GM20431 (cell line): ENCODE measurements around the gene SMOC2.

Experiments
- in situ Hi-C: fragments of 300-500 bp; cut with MseI, MboI; formaldehyde crosslinking; loops from one replicate; pipeline ENCODE4 v1.15.0; 2020; ENCODE audit warnings: low sequenced_read_pairs; ENCODE audit not compliant: unreplicated experiment

The SMOC2 gene

GRCh38 chr6:168472363-168472762 lies 31.4 kb downstream of the SMOC2 start:
- in situ Hi-C loops: no loop called here

DNA sequence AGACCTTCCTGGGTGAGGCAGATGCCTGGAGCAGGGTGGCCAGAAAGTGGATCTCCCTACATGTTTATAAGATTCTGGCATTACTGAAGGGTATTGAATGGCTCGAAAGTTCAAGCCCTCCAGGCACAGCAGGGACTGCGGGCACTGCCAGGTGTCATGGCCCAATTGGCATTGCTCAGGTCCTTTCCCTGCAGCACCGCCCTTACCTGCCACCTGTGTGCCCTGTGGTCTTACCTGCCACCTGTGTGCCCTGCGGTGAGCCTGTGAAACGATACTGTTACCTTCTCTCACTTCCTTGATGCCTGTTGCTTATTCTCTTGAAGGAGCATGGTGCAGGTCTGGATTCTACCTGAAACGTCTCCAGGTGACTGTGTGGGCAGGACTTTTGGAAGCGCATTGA lies 32.2 kb downstream of the SMOC2 start:
- in situ Hi-C loops: no loop called here

DNA sequence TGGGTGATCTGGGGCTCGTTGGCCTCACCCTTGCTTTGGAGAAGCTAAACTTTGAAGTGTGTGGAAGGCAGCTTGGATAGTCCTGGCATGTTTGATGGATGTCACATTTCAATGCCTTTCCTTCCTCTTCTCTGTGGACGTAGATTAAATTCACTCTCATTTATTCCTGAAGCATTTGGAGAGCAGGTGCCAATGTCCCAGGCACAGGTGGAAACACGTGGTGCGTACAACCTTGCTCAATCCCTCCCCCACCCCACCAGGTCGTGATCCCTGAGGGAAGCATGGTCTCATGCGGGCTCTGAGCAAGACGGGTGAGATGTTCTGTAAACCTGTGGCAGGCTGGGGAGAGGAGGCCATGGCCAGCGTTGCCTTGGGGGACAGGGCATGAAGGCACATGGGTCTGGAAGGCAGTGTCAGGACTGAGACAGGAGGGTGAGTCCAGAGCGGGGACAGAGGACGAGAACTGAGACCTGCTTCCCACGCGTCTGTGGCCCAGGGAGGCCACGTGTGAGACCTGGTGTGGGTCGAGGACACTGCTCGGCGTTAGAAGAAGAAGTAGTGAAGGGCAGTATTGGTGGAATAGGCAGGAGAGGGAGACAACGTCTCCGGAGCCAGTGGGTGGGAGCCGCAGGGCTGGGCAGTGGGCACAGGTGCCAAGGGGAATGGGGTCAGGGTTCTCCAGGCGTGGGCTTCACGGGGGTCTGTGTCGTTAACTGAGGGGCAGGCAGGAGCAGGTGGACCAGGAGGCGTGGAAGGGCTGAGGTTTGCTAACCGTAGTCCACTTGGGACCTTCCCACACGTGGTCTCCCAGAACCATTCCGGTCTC lies 34.4 kb downstream of the SMOC2 start:
- in situ Hi-C loops: no loop called here

- in situ Hi-C loops: no loop called here
Observed at GRCh38 chr6:168479421-168479820, 38.4 kb downstream of the SMOC2 start.

DNA sequence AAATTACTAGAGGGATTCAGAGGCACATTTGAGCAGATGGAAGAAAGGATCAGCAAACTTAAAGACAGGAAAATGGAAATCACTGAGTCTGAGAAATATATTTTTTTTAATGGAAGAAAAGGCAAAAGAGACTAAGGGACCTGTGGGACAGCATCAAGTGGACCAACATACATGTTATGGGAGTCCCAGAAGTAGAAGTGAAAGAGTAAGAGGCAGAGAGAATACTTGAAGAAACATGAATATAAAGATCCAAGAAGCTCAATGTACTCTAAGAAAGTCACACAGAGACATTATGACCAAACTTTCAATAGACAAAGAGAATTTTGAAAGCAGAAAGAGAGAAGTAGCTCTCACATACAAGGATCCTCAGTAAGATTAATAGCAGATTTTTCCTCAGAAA lies 39.5 kb downstream of the SMOC2 start:
- in situ Hi-C loops: no loop called here

DNA sequence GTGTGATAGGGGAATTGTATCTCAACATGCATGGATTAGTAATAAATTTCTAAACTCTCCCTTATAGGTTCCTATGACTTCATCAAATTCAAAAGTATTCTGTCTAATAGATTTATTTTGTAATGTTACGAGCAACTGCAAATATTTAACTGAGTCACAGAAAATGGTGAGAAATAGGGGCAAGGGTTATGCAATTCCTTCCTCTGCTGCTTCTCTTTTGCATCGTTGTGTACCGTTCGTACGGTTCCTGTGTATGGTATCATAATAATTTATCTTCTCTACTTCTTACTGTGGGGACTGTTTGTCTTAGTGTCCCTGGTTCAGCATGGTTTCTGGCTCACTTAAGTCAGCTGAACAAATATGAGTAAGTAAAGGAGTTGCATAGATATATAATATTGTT lies 44.8 kb downstream of the SMOC2 start:
- in situ Hi-C loops: no loop called here

GRCh38 chr6:168490757-168491156 lies 49.8 kb downstream of the SMOC2 start:
- in situ Hi-C loops: no loop called here

DNA sequence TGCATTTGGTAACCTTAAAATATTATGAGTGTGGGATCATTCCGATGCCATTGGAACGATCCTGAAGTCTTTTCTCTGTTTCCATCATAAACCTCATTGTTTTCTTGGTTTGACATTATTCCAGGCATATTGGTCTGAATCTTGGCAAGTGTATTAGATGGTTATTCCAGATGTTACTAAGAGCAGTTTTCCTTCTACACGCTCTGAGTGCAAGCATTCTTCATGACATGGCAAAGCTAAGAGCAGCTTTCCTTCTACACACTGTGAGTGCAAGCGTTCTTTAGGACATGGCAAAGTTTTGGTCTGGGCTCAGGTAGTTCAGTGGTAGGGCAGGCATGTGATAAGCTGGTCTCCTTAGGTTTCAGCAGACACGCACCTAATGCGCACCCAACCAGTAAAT lies 53.0 kb downstream of the SMOC2 start:
- in situ Hi-C loops: no loop called here

DNA sequence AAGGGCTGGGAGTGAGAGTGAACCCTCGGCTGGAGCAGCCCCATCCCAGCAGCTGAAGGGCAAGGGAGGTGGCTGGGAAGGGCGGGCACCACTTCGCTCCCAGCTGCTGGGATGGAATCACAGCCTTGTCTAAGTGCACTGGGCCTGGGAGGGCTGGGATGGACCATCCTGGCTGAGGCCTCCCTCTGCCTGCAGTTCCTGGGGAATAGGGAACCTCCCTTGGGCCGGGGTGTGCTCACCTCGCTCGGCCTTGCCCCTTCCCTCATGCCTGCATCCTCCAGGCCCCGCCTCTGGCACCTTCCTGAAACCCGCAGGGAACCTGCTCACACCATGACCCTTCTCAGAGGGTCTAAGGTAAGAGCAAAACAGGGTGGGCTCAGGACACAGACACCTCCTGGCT lies 53.7 kb downstream of the SMOC2 start:
- in situ Hi-C loops: no loop called here

DNA sequence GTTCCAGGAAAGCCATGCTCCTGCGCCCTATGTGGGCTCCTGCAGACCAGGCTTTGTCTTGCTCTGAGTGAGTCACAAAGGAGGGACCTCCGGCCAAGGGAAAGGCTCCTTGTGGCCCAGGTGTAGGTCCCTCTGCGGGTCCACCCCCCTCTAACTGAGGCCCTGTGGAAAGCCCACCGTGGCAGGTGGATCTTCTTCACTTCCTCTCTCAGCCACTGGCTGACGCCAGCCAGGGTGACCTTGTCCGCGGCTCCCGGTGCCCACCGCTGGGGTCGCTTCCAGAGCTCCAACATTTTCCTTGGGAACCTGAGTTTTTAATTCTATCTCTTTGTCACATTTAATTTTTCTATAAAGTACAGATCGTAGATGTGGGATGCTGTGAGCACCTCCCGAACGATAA lies 54.1 kb downstream of the SMOC2 start:
- in situ Hi-C loops: no loop called here

GRCh38 chr6:168495636-168496035 lies 54.7 kb downstream of the SMOC2 start:
- in situ Hi-C loops: no loop called here

GRCh38 chr6:168496139-168496996 lies 55.4 kb downstream of the SMOC2 start:
- in situ Hi-C loops: no loop called here

GRCh38 chr6:168496997-168497331 lies 56.0 kb downstream of the SMOC2 start:
- in situ Hi-C loops: no loop called here

DNA sequence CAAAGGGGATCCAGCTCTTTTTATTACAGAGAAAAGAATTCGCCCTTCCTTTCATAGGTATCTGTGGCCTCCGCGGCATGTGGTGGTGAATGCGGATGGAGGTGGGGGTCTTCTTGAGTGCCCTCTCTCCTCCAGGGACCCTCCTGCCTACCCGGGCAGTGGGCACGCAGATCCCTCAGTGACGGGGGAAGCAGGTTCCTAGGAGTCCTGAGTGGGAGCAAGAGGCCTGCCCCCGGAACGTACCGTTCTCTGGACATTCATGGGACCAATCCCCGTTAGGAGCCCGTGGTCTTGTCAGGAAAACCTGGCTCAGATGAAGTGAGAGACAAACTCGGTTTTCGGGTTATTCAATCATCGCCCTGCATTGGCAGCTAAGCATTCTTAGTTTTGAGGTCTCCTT lies 56.4 kb downstream of the SMOC2 start:
- in situ Hi-C loops: no loop called here

GRCh38 chr6:168498161-168498843 lies 57.3 kb downstream of the SMOC2 start:
- in situ Hi-C loops: no loop called here

DNA sequence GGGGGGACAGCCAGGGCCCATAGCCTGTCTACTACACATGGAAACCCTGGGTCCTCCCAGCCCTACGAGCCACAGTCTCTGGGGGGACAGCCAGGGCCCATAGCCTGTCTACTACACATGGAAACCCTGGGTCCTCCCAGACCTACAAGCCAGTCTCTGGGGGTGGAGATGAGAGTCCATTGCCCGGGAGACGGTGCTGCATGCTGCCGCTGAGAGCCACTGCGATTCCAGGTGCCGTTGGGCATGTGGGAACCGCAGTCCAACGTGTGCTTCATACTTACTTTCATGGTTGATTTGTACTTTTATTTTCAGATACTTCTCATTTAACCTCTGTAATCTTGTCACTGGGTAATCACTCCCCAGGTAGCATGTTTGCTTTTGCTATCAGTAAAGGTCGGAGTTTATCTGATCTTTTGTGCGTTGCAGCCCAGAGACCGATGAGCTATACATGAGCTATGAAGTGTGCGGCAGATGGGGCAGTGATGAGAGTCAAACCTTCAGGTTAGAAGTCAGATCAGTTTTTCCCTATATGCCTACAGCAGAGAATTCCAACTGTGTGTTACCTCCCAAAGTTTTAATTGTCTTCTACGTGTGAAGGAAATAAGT lies 58.2 kb downstream of the SMOC2 start:
- in situ Hi-C loops: no loop called here

DNA sequence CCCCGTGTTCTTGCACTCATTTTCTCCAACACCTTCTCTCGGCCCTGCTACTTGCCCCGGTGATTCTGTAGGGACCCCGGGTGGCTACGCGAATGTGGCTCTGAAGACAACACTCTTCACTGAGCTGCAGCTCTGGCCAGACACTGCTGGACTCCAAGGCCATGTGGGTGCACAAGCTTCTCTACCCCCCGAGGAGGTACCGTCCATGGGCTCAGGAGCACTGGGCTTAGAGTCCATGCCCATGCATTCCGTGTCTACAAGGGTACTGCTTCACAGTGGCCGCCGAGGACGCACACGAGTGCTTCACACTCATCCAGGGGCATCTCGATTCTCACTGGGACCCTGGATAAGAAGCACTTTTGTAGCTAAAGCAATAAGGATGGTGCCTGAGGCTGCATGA lies 59.5 kb downstream of the SMOC2 start:
- in situ Hi-C loops: no loop called here

DNA sequence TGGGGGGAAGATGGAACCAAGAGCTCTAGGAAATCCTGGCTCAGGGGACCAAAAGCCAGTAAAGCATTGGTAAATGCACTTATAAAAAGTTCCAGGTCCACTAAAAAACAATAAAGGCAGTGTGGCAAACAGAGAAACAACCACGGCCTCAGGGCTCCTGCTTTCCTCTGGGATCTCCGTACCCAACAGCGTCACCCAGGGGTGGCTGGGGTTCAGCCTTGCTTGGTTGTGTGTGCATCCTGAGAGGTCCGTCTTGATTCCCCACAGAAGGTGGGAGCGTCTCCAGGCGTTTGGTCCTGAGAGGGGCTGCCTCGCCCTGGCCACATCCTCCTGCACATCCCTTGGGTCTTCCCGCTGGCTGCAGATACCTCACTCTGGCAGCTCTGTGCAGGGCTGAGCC lies 60.6 kb downstream of the SMOC2 start:
- in situ Hi-C loops: no loop called here

- in situ Hi-C loops: no loop called here
Observed at GRCh38 chr6:168504366-168504765, 63.4 kb downstream of the SMOC2 start.

DNA sequence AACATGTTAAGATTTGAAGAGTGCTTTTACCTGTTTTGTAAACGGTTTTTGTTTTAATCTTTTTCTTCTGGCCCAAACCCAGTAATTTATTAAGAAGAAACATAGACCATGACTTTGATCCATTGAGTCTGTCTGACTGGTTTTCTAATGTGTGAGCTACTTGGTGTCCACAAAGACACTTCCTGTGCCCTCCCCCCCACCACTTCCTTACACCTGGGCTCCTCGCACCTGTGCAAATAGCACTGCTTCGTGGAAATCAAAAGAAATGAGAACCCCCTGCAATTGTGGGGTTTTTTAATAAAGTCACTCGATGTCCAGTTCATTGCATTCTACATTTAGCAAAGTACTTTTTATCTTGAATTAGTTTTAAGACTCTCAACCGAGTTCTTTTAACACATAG lies 65.5 kb downstream of the SMOC2 start:
- in situ Hi-C loops: no loop called here

DNA sequence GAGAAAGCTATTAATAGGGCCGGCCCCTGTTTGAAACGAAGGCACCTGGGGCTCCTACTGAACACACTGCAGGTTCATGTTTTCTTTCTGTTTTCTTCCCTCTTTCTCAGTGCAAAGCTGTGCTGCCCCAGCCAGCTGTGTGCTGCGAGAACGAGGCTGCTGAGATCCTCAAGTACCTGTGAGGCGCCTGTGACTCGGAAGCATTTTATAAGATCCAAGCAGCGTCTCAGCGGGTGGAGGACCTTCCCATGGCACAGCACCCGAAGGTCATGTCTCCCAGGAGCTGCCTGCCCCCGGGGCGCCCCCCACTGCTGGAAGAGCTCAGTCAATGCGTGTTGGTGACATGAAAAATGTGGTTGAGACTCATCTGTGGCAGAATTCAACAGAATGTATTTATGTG lies 66.3 kb downstream of the SMOC2 start:
- in situ Hi-C loops: no loop called here
